Activated CD4-positive, alpha-beta T cell treated with anti-CD3 and anti-CD28 coated beads for 24 hours (primary cell): ENCODE measurements around the gene PSTPIP2.
"Not testable (repeated sequence)": the region's sequence is repeated elsewhere in the genome, so short reads cannot be mapped to it uniquely, and the experiment has no call there.

Experiments used
- DNase-seq, 2 donors: peaks; one replicate each; pipeline ENCODE4 v3.0.0-alpha.2; 2020; ENCODE audit warnings: low read depth in 2 of 2

PSTPIP2 gene

GRCh38 chr18:46035696-46036680, 36.1 kb downstream of the PSTPIP2 start:
- no peak for DNase-seq

DNA sequence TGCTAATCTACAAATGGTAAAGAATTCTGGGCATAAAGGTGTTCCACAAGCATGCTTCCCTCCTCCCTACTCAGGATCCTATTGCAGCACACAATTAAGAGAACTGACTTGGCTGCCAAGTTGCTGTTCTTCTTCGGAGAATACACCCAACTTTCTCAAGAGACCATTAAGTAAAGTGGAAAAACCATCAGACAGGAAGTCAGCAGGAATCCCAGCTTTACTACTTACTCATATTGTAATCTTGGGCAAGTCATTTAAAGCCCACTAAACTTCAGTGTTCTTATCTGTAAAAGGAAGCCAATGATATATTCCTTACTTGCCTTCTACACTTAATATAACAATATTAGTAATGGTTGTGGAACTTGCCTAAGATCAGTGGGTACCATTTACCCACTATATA, 37.8 kb downstream of the PSTPIP2 start:
- no peak for DNase-seq

DNA sequence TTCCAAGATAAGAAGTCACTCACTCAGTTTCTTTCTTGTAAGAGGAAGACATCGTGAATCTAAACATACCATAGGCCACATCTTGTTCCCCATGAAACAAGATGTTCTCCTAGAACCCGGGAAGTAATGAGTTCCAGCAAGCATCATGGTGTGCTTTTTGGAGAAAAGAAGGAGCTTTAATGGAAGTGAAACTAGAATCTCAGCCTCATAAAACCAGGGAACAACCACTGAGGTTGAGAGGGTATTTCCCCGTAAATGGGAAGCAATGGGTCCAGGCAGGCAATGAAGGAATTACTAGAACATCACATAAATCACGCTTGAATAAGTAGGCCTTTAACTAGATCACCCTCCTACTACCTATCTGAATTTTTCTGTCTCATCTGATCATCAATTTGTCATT, 40.3 kb downstream of the PSTPIP2 start:
- no peak for DNase-seq

DNA sequence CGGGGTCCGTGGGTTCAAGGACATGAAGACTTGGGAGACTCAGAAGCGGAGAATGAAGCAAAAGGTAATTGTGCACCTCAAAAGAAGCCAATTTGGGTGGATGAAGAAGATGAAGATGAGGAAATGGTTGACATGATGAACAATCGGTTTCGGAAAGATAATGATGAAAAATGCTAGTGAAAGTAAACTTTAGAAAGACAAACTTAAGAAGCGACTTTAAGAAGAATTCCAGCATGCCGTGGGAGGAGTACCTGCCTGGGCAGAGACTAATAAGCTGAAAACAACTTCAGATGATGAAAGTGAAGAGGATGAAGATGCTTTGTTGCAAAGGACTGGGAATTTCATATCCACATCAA, 43.5 kb downstream of the PSTPIP2 start:
- DNase-seq = no peak

DNA sequence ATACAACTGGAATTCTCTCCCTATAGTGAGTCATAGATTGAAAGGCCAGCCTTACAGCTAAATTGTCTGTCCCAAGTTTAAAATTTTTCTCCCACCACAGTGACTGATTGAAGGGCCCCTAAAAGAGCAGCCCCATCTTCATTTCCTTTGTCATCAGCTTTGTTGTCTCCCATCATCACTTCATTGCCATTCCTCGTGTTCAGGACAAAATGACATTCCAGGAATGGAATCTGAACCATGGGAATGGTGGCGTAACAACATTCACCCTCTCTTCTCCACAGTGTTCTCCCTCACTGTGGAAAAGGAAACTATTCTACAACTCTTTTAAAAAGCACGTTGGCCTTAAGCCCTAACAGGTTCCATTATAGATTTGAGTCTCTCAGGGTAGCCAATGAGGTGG, 52.1 kb downstream of the PSTPIP2 start:
- no peak for DNase-seq

- DNase-seq = no peak
Observed at GRCh38 chr18:46013484-46014189, 58.4 kb downstream of the PSTPIP2 start.

- DNase-seq = no peak
Observed at GRCh38 chr18:46010676-46011075, 61.4 kb downstream of the PSTPIP2 start.

GRCh38 chr18:46010050-46010449, 62.0 kb downstream of the PSTPIP2 start:
- DNase-seq = no peak

GRCh38 chr18:46009125-46009840, 62.8 kb downstream of the PSTPIP2 start:
- no peak for DNase-seq

GRCh38 chr18:46008531-46008930, 63.5 kb downstream of the PSTPIP2 start:
- no peak for DNase-seq

DNA sequence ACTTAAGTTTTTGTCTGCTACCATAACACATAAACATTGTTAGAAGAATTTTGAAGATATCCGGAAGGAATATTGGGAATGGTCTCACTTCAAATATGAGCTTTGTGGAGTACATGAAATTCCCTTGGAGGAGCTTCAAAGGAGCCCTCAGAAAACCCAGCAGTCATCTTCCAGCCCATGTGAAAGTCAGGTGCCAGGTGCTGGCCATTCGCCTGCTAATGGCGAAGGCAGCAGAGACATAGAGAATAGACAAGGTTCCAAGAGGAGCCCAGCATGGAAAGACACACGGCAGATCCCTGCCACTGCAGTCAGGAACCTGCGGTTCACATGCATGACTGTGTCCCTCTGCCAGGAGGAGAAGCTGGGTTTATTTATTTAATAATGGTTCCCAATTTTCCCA, 64.9 kb downstream of the PSTPIP2 start:
- no peak for DNase-seq

- DNase-seq = no peak
Observed at GRCh38 chr18:46002934-46003333, 69.1 kb downstream of the PSTPIP2 start.

GRCh38 chr18:46001892-46002291, 70.2 kb downstream of the PSTPIP2 start:
- no peak for DNase-seq

GRCh38 chr18:46001074-46001473, 71.0 kb downstream of the PSTPIP2 start:
- no peak for DNase-seq

DNA sequence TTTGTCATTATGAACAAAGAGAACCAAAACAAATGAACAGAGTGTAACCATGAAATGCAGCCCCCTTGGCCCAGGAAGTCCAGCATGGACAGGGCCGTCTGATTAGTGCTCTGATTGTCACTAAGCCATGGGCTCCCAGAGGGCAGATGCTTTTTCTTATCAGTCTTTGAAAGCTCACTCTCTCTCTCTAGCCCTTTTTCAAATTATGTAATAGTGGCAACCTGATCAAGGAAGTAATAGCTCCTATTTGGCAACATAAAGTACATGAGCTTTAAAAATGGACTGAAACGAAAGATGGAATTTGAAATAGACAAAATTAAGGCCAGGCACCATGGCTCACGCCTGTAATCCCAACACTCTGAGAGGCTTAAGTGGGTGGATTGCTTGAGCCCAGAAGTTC, 72.5 kb downstream of the PSTPIP2 start:
- no peak for DNase-seq

GRCh38 chr18:45998244-45998643, 73.8 kb downstream of the PSTPIP2 start:
- DNase-seq = no peak

- DNase-seq = no peak
Observed at GRCh38 chr18:45997700-45998151, 74.3 kb downstream of the PSTPIP2 start.

- DNase-seq = no peak
Observed at GRCh38 chr18:45995461-45995860, 76.6 kb downstream of the PSTPIP2 start.

DNA sequence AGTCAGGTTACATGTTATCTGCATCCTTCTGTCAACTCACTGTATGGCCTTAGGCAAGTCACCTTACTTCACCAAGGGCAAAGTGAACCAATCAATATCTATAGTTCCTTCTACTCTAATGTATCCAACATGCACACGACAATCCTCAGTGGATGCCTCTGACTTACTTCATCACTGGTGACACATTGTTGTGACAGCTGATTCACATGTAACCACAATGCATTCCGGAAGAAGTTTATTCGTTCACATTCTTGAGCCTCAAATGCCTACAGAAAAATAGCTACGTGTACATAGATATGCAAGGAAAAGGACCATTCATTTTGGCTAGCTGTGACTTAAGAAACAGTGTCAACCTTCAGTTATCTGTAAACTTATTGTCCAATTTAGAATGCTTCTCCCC, 78.6 kb downstream of the PSTPIP2 start:
- DNase-seq = no peak

DNA sequence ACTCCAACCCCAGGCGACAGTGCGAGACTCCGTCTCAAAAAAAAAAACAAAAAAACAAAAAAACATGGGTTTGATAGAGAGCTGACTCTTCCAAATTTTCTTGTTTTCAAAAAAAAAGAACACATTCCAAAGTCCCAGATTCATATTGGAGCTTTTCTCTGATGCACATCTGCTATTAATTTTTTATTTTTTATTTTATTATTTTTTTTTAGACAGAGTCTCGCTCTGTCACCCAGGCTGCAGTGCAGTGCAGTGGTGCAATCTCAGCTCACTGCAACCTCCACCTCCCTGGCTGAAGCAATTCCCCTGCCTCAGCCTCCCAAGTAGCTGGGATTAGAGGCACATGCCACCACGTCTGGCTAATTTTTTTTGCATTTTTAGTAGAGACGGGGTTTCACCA, 79.5 kb downstream of the PSTPIP2 start:
- DNase-seq = not testable (repeated sequence)

GRCh38 chr18:45991788-45992187, 80.3 kb downstream of the PSTPIP2 start:
- DNase-seq = no peak

GRCh38 chr18:45984546-45985235, 87.4 kb downstream of the PSTPIP2 start:
- DNase-seq = no peak
